H54 (cell line): ENCODE measurements around the gene UGT2B11.
A peak's percentile ranks its signal among the peaks of the same experiment; 100 is the strongest.
"Not testable (repeated sequence)": the region's sequence is repeated elsewhere in the genome, so short reads cannot be mapped to it uniquely, and the experiment has no call there.

Experiments used
- DNase-seq: peaks from one replicate; pipeline ENCODE4 v3.0.0; 2011; ENCODE audit warnings: low spot score, mixed read lengths; ENCODE audit not compliant: insufficient read length
- FAIRE-seq: peaks from 3 replicates; lab custom pipeline; 2011; peaks lifted over from hg19 to GRCh38; lab: Jason Lieb, UNC
- POLR2A ChIP-seq: IDR thresholded peaks from 2 replicates; pipeline ENCODE4 v1.6.1; 2011; ENCODE audit warnings: low read depth, mild to moderate bottlenecking, low read length

The UGT2B11 gene

GRCh38 chr4:69194166-69194565, 20.4 kb downstream of the UGT2B11 start:
- no peak for FAIRE-seq
- TF ChIP-seq POLR2A, result no peak
- no peak for DNase-seq

- not testable (repeated sequence) for FAIRE-seq, DNase-seq
These were observed 22.6 kb downstream of the UGT2B11 start for GRCh38 chr4:69191905-69192304.

- FAIRE-seq, DNase-seq: not testable (repeated sequence)
These were observed 23.9 kb downstream of the UGT2B11 start for GRCh38 chr4:69190621-69191020.

- DNase-seq, FAIRE-seq: not testable (repeated sequence)
These were observed 32.9 kb downstream of the UGT2B11 start for GRCh38 chr4:69181519-69182169.

GRCh38 chr4:69179817-69180216, 34.7 kb downstream of the UGT2B11 start:
- FAIRE-seq, DNase-seq: not testable (repeated sequence)

GRCh38 chr4:69178751-69179205, 35.8 kb downstream of the UGT2B11 start:
- not testable (repeated sequence) for DNase-seq, FAIRE-seq

- peak; percentile 43 for FAIRE-seq
- not testable (repeated sequence) for DNase-seq
These were observed 44.1 kb downstream of the UGT2B11 start for GRCh38 chr4:69170233-69171134.

GRCh38 chr4:69169171-69169570, 45.4 kb downstream of the UGT2B11 start:
- not testable (repeated sequence) for FAIRE-seq, DNase-seq

- DNase-seq, result no peak
- no peak for FAIRE-seq
- no peak for TF ChIP-seq POLR2A
These were observed 47.2 kb downstream of the UGT2B11 start for GRCh38 chr4:69167300-69167699.

GRCh38 chr4:69166376-69166775, 48.2 kb downstream of the UGT2B11 start:
- not testable (repeated sequence) for DNase-seq, FAIRE-seq

- not testable (repeated sequence) for FAIRE-seq, DNase-seq
These were observed 48.8 kb downstream of the UGT2B11 start for GRCh38 chr4:69165707-69166106.

GRCh38 chr4:69156913-69157312, 57.6 kb downstream of the UGT2B11 start:
- no peak for TF ChIP-seq POLR2A
- FAIRE-seq, result no peak
- DNase-seq, result no peak

GRCh38 chr4:69154021-69154420, 60.5 kb downstream of the UGT2B11 start:
- FAIRE-seq (no peak), DNase-seq (no peak)
- TF ChIP-seq POLR2A, result no peak
